Activated B cell treated with CpG ODN at 0.5 μM for 24 hours (primary cell): ENCODE data around the gene TP73. TPM values are rescaled to one million over a fixed set of nuclear protein-coding genes. Genes with fewer than 3 reads are reported as not detected.

ENCODE experiments used
- ATAC-seq: fragments of 200-7000 bp; cut with Tn5 transposase; one replicate; pipeline ENCODE4 v1.10.0; 2021; ENCODE audit warnings: low read depth, mild to moderate bottlenecking, moderate library complexity
- CTCF ChIA-PET: fragments of 350-600 bp; sonication (Branson Sonifier 250); formaldehyde crosslinking; loops from one replicate; lab custom pipeline; 2021; ENCODE audit warnings: antibody characterized with exemption; lab: Charles Lee
- POLR2A ChIA-PET: fragments of 350-600 bp; sonication (Branson Sonifier 250); formaldehyde crosslinking; loops from one replicate; lab custom pipeline; 2021; ENCODE audit warnings: antibody characterized with exemption; lab: Charles Lee
- DNase-seq: peaks from one replicate; pipeline ENCODE4 v3.0.0; 2022
- H3K27ac Mint-ChIP-seq: one replicate; pipeline ENCODE4 v1.8.0; 2020; ENCODE audit warnings: mixed read lengths
- H3K27me3 Mint-ChIP-seq: one replicate; pipeline ENCODE4 v1.8.0; 2021; ENCODE audit warnings: mixed read lengths
- H3K36me3 Mint-ChIP-seq: one replicate; pipeline ENCODE4 v1.8.0; 2021; ENCODE audit warnings: low read depth, mixed read lengths
- H3K4me1 Mint-ChIP-seq: one replicate; pipeline ENCODE4 v1.8.0; 2021; ENCODE audit warnings: mixed read lengths
- H3K4me3 Mint-ChIP-seq: one replicate; pipeline ENCODE4 v1.8.0; 2020; ENCODE audit warnings: mild to moderate bottlenecking, mixed read lengths
- H3K9me3 Mint-ChIP-seq: one replicate; pipeline ENCODE4 v1.8.0; 2020; ENCODE audit warnings: mixed read lengths
- intact Hi-C: fragments of 100-400 bp; cut with micrococcal nuclease; formaldehyde crosslinking; loops from one replicate; pipeline ENCODE4 v1.15.1; 2024
- total RNA-seq: library from RNA; stranded (reverse); gene quantifications from 2 replicates; pipeline ENCODE4 v1.2.3, GENCODE V29; 2022
- TF ChIP-seq, protein P1 (sequence below): fragments of 200-600 bp; IDR thresholded peaks from one replicate; pipeline ENCODE4 v1.8.0; 2022; ENCODE audit warnings: antibody characterized with exemption, mild to moderate bottlenecking

TP73 gene
- total RNA-seq, 1 donor from 2014 or later = 2.6 TPM

DNA sequence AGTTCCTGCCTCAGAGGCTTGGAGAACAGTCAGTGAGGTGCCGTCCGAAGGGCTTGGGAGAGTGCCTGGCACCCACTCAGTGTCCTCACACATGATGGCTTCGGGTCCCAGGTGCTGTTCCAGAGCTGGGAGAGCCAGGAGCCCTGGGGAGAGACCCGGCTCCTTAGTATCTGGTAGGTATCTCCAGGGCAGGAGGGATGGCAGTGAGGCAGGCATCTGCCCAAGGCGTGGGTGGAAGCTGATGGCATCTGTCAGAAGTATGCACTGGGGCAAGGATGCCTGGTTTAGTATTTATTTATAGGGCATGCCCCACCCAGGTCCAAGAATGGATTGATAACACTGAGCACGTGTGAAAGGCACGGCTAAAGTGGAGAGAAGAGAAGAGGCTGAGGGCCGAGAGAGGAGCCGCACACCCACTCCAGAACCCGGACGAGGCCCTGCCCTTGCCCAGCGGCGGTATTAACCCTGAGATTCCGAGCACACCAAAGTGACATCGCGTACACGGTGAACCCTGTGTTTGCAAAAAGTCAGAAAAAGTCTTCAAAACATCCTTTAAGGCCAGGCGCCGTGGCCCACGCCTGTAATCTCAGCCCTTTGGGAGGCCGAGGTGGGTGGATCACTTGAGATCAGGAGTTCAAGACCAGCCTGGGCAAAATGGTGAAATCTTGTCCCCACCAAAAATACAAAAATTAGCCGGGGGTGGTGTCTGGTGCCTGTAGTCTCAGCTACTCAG, 2.4 kb downstream of the TP73 start:
- Mint-ChIP-seq H3K27ac (no peak overlapping the region), H3K36me3 (no peaks in the 10 kb centered on the region), H3K27me3 (peaks cover 39% of the 10 kb centered on the region), H3K4me3 (no peak overlapping the region), H3K9me3 (no peaks in the 10 kb centered on the region), H3K4me1 (peaks cover 33% of the 10 kb centered on the region)
- ChIA-PET POLR2A (interaction anchor here (1.1 to 2.2 kb wide), 5 partner anchors 11 to 36 kb away, joined by 3 to 42 read pairs (median 3); no protein-coding TSS in a partner anchor), CTCF (no interaction called here)
- TF ChIP-seq, protein P1, sequence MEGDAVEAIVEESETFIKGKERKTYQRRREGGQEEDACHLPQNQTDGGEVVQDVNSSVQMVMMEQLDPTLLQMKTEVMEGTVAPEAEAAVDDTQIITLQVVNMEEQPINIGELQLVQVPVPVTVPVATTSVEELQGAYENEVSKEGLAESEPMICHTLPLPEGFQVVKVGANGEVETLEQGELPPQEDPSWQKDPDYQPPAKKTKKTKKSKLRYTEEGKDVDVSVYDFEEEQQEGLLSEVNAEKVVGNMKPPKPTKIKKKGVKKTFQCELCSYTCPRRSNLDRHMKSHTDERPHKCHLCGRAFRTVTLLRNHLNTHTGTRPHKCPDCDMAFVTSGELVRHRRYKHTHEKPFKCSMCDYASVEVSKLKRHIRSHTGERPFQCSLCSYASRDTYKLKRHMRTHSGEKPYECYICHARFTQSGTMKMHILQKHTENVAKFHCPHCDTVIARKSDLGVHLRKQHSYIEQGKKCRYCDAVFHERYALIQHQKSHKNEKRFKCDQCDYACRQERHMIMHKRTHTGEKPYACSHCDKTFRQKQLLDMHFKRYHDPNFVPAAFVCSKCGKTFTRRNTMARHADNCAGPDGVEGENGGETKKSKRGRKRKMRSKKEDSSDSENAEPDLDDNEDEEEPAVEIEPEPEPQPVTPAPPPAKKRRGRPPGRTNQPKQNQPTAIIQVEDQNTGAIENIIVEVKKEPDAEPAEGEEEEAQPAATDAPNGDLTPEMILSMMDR = no peak
- intact Hi-C loops = no loop called here
- no peak for ATAC-seq
- no peak for DNase-seq

DNA sequence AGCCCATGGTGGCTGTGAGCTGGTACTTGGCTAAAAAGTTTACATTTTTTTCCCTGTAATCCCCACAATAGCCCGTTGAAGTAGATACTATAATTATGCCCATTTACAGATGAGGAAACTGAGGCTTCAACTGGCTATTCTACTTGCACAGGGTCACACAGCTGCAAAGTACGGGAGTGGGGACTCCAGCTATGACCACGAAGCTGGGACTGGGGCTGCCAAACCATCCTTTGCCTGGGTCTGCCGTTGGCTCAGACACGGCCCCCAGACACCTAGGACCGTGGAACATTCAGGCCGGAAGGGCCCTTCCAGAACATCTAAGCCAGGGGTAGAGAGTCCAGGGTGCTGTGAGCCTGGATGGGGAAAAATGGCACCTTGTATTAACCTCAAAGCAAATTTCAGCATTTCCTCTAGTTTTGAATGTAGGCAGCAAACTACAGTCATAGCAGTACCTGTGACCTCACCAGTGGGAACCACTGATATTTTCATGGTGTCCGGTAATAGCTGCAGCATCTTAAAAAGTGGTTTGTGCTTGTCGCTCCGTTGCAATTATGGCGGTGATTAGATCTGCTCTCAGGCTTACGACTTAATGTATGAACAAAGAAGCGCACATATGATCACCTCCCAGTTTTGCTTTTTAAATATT, 4.3 kb downstream of the TP73 start:
- Mint-ChIP-seq H3K9me3 (no peaks in the 10 kb centered on the region), H3K4me3 (peak overlapping the region; percentile 42), H3K4me1 (peaks cover 30% of the 10 kb centered on the region), H3K27me3 (peaks cover 32% of the 10 kb centered on the region), H3K27ac (peak overlapping the region; percentile 68), H3K36me3 (no peaks in the 10 kb centered on the region)
- ATAC-seq = peak; percentile 68
- TF ChIP-seq, protein P1 = no peak
- intact Hi-C loops = loop anchor here (1.0 kb wide), 2 partner anchors 10 to 21 kb away; no protein-coding TSS in a partner anchor
- no peak for DNase-seq
- POLR2A ChIA-PET = interaction anchor here (1.4 to 2.2 kb wide), 5 partner anchors 9 to 24 kb away, joined by 3 to 42 read pairs (median 12); no protein-coding TSS in a partner anchor
- CTCF ChIA-PET = no interaction called here

DNA sequence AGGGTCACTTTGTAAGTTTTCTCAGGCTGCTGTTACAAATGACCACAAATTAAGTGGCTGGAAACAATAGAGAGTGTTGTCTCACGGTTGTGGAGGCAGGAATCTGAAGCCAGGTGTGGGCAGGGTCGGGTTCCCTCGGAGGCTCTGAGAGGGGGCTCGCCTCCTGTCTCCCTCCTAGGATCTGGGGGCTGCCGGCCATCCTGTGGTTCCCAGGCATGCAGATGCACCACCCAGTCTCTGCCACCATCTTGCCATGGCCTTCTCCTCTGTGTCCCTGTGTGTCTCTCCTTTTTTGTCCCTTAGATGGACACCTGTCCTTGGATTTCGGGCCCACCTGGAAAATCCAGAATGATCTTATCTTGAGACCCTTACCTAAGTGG, 4.8 kb downstream of the TP73 start:
- DNase-seq (no peak), ATAC-seq (no peak)
- TF ChIP-seq, protein P1 = no peak
- H3K4me3 Mint-ChIP-seq = no peak overlapping the region
- H3K9me3 Mint-ChIP-seq = no peaks in the 10 kb centered on the region
- no peaks in the 10 kb centered on the region for H3K36me3 Mint-ChIP-seq
- H3K27me3 Mint-ChIP-seq = peaks cover 32% of the 10 kb centered on the region
- POLR2A ChIA-PET = interaction anchor here (1.4 to 2.2 kb wide), 4 partner anchors 9 to 20 kb away, joined by 4 to 42 read pairs (median 22); no protein-coding TSS in a partner anchor
- CTCF ChIA-PET = no interaction called here
- intact Hi-C loops = no loop called here
- peaks cover 30% of the 10 kb centered on the region for H3K4me1 Mint-ChIP-seq
- H3K27ac Mint-ChIP-seq = peak overlapping the region; percentile 68

DNA sequence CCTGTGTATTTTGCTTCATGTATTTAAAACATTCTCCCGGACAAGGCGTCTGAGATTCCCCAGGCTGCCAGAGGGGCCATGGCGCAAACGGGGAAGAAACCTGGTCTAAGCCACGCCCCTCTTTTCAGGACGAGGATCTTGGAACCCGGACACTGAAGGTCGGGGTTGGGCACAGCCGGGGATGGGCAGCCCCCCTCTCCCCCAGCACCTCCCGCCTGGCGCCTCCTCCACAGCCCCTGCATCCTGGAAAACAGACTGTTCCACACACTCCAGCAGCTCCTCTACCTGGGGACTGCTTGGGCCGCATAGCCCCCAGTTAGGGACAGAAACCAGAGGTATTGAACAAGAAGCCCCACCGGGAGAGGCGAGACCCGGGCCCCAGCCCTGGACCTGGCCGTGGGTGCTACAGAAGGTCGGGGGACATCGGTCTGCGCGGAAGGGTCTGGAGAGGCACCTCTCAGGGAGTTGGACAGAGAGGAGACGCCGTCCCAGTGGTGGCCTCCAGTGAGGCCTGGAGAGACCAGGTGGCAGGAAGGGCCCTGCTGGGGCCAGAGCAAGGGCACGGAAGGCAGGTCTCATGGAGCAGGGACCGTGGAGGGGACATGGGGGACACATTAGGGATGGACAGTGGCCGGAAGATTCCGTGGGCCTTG, 5.4 kb downstream of the TP73 start:
- ATAC-seq (no peak), DNase-seq (no peak)
- H3K9me3 Mint-ChIP-seq = no peaks in the 10 kb centered on the region
- CTCF ChIA-PET = no interaction called here
- peaks cover 30% of the 10 kb centered on the region for H3K4me1 Mint-ChIP-seq
- intact Hi-C loops = no loop called here
- POLR2A ChIA-PET = interaction anchor here (0.8 to 1.4 kb wide), 2 partner anchors 9 to 11 kb away, joined by 3 to 4 read pairs; no protein-coding TSS in a partner anchor
- peaks cover 32% of the 10 kb centered on the region for H3K27me3 Mint-ChIP-seq
- no peak overlapping the region for H3K4me3 Mint-ChIP-seq
- no peaks in the 10 kb centered on the region for H3K36me3 Mint-ChIP-seq
- H3K27ac Mint-ChIP-seq = no peak overlapping the region
- TF ChIP-seq, protein P1 = no peak
